Endothelial cell of umbilical vein (primary cell): Measurements from ENCODE around the gene TMPRSS11E.

Experiments used
- EZH2 ChIP-seq: IDR thresholded peaks from 2 replicates; pipeline ENCODE4 v1.6.1; 2012; ENCODE audit warnings: borderline replicate concordance, low read depth, mild to moderate bottlenecking, moderate library complexity, low read length, inconsistent platforms; ENCODE audit not compliant: severe bottlenecking
- JUN ChIP-seq: IDR thresholded peaks from 2 replicates; pipeline ENCODE4 v1.6.1; 2011; ENCODE audit warnings: borderline replicate concordance, low read depth; ENCODE audit not compliant: insufficient read length, insufficient read depth
- POLR2A ChIP-seq: IDR thresholded peaks from 2 replicates; pipeline ENCODE4 v1.6.1; 2012; ENCODE audit warnings: low read depth, mild to moderate bottlenecking, control low read depth, low read length
- POLR2AphosphoS5 ChIP-seq: IDR thresholded peaks from 2 replicates; pipeline ENCODE4 v1.6.1; 2012; ENCODE audit warnings: low read depth, mild to moderate bottlenecking, control low read depth, low read length, moderate library complexity; ENCODE audit not compliant: insufficient read depth
- TF ChIP-seq, protein P1 (sequence below), 2 donors: IDR thresholded peaks; 1 replicate in 1 of 2; 2 replicates in 1 of 2; pipeline ENCODE4 v1.5.1; 2011; ENCODE audit warnings: low read length in 2 of 2, mild to moderate bottlenecking in 2 of 2, moderate library complexity in 2 of 2, control low read depth in 1 of 2, inconsistent platforms in 1 of 2, low read depth in 1 of 2; ENCODE audit not compliant: insufficient read depth in 1 of 2; ENCODE audit errors: extremely low read depth in 1 of 2
- TF ChIP-seq, protein P2 (sequence below): IDR thresholded peaks from 2 replicates; pipeline ENCODE4 v1.6.1; 2011; ENCODE audit not compliant: insufficient read depth, insufficient read length

DNA sequence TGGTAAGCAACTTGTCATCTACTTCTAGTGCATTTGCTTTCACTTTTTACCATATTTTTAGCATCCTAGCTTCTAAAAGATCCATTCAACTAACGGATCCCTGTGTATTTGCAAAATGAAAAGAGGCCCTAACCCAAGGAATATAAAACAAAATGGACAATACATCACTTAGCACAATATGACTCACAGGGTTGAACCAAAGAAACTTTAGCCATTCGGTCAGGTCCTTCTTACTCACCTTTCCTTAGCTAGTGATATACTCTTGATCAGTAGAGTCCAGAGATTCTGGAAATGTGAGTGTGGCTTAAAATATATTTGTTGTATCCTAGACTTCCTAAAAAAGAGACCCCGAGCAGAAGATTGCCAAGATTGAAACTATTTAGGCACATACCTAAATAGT is 19.5 kb downstream of the TMPRSS11E start:
- TF ChIP-seq POLR2AphosphoS5, result no peak
- TF ChIP-seq, protein P1, sequence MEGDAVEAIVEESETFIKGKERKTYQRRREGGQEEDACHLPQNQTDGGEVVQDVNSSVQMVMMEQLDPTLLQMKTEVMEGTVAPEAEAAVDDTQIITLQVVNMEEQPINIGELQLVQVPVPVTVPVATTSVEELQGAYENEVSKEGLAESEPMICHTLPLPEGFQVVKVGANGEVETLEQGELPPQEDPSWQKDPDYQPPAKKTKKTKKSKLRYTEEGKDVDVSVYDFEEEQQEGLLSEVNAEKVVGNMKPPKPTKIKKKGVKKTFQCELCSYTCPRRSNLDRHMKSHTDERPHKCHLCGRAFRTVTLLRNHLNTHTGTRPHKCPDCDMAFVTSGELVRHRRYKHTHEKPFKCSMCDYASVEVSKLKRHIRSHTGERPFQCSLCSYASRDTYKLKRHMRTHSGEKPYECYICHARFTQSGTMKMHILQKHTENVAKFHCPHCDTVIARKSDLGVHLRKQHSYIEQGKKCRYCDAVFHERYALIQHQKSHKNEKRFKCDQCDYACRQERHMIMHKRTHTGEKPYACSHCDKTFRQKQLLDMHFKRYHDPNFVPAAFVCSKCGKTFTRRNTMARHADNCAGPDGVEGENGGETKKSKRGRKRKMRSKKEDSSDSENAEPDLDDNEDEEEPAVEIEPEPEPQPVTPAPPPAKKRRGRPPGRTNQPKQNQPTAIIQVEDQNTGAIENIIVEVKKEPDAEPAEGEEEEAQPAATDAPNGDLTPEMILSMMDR (IDR thresholded peaks at IDR 0.05; ENCODE audit: extremely low read depth in 1 of 2, insufficient read depth in 1 of 2, low read depth in 1 of 2, low read length in 2 of 2), result no peak
- TF ChIP-seq, protein P2, sequence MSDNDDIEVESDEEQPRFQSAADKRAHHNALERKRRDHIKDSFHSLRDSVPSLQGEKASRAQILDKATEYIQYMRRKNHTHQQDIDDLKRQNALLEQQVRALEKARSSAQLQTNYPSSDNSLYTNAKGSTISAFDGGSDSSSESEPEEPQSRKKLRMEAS, result no peak
- TF ChIP-seq POLR2A, result no peak
- TF ChIP-seq EZH2, result no peak
- no peak for TF ChIP-seq JUN
